ENCODE data around the gene TNPO3.
"Not testable (repeated sequence)": the region's sequence is repeated elsewhere in the genome, so short reads cannot be mapped to it uniquely, and the experiment has no call there.

TNPO3 gene

GRCh38 chr7:128945668-128946366 is 109.1 kb downstream of the TNPO3 start:
- Histone ChIP-seq H3K36me3 (ENCODE audit: low read length) (no peaks in the 10 kb centered on the region), H3K27me3 (ENCODE audit: low read length) (no peaks in the 10 kb centered on the region)
- TF ChIP-seq EZH2phosphoT487 (conservative IDR thresholded peaks at IDR 0.05; ENCODE audit: low read length) = no peak
- TF ChIP-seq, protein P1, sequence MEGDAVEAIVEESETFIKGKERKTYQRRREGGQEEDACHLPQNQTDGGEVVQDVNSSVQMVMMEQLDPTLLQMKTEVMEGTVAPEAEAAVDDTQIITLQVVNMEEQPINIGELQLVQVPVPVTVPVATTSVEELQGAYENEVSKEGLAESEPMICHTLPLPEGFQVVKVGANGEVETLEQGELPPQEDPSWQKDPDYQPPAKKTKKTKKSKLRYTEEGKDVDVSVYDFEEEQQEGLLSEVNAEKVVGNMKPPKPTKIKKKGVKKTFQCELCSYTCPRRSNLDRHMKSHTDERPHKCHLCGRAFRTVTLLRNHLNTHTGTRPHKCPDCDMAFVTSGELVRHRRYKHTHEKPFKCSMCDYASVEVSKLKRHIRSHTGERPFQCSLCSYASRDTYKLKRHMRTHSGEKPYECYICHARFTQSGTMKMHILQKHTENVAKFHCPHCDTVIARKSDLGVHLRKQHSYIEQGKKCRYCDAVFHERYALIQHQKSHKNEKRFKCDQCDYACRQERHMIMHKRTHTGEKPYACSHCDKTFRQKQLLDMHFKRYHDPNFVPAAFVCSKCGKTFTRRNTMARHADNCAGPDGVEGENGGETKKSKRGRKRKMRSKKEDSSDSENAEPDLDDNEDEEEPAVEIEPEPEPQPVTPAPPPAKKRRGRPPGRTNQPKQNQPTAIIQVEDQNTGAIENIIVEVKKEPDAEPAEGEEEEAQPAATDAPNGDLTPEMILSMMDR (IDR thresholded peaks at IDR 0.05; ENCODE audit: insufficient read depth, low read length, poor library complexity, severe bottlenecking) = no peak

DNA sequence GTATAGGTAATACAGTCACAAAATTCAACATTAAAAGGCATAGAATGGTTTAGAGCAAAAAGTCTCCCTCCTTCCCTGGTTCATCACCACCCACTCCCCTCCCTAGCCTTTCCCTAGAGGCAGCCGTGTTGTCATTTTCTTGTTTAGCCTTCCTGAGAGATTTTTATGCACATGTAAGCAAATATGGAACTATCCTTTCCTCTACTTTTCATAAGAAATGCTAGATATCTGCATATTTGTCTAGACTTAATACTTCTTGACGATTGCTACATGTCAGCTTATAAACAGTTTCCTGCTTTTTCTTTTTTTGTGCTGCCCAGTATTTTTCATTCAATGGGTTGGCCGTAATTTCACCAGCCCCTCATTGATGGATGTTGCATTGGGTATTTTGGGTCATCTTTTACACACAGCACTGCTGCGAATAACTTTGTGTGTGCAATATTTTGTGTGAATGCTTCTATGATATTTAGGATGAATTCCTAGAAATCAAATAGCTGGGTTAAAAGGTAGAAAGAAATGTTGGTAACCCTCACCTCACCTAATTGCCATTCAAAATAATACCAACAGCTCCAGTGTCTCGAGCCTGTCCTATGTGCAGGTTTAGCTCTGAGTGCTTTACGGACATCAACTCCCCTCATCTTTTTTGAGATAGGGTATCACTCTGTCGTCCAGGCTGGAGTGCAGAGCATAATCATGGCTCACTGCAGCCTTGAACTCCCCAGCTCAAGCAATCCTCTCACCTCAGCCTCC is 110.2 kb downstream of the TNPO3 start:
- H3K9me2 ChIP-seq (replicated peaks; ENCODE audit: insufficient read depth, low read length) = no peaks in the 10 kb centered on the region
- no peaks in the 10 kb centered on the region for H3K36me3 ChIP-seq (ENCODE audit: low read length)
- H4K20me1 ChIP-seq (ENCODE audit: low read depth, low read length) = no peaks in the 10 kb centered on the region
- no peak overlapping the region for H2AFZ ChIP-seq (ENCODE audit: low read depth, low read length, severe bottlenecking)
- TF ChIP-seq, protein P1 (IDR thresholded peaks at IDR 0.05; ENCODE audit: insufficient read depth, low read length, poor library complexity, severe bottlenecking) = no peak
- no peak for TF ChIP-seq EZH2phosphoT487 (conservative IDR thresholded peaks at IDR 0.05; ENCODE audit: low read length)
- H3K9me3 ChIP-seq (ENCODE audit: insufficient read depth, low read length) = no peaks in the 10 kb centered on the region
- no peak overlapping the region for H3K9ac ChIP-seq (ENCODE audit: low read length)
- no peak overlapping the region for H3K27ac ChIP-seq (ENCODE audit: low read depth, low read length)
- no peaks in the 10 kb centered on the region for H3K27me3 ChIP-seq (ENCODE audit: low read length)
- H3K4me2 ChIP-seq (ENCODE audit: low read depth, low read length, poor library complexity, severe bottlenecking) = no peak overlapping the region
- H3K4me3 ChIP-seq (ENCODE audit: insufficient read depth, low read length, poor library complexity, severe bottlenecking) = no peak overlapping the region
- H3K79me2 ChIP-seq (ENCODE audit: insufficient read depth, low read length) = no peaks in the 10 kb centered on the region
- peaks cover 6% of the 10 kb centered on the region; the same call in 1 of the 2 replicates for H3F3A ChIP-seq (ENCODE audit: insufficient read depth)

More at GRCh38 chr7:128945668-128946366, 109.1 kb downstream of the TNPO3 start:
- no peak overlapping the region for H3K4me3 ChIP-seq (ENCODE audit: insufficient read depth, low read length, poor library complexity, severe bottlenecking)
- H3K9me3 ChIP-seq (ENCODE audit: insufficient read depth, low read length) = no peaks in the 10 kb centered on the region
- no peak overlapping the region for H3K27ac ChIP-seq (ENCODE audit: low read depth, low read length)
- H3F3A ChIP-seq (ENCODE audit: insufficient read depth) = 0 out of 2 replicates have a peak, but pooled peaks cover 3% of the 10 kb centered on the region
- H3K9me2 ChIP-seq (replicated peaks; ENCODE audit: insufficient read depth, low read length) = no peaks in the 10 kb centered on the region
- H3K4me2 ChIP-seq (ENCODE audit: low read depth, low read length, poor library complexity, severe bottlenecking) = no peak overlapping the region
- no peaks in the 10 kb centered on the region for H4K20me1 ChIP-seq (ENCODE audit: low read depth, low read length)
- H2AFZ ChIP-seq (ENCODE audit: low read depth, low read length, severe bottlenecking) = no peak overlapping the region
- H3K79me2 ChIP-seq (ENCODE audit: insufficient read depth, low read length) = no peaks in the 10 kb centered on the region
- no peak overlapping the region for H3K9ac ChIP-seq (ENCODE audit: low read length)

GRCh38 chr7:128943251-128943650 is 111.7 kb downstream of the TNPO3 start:
- not testable (repeated sequence) for H3K27ac ChIP-seq (ENCODE audit: low read depth, low read length); H3K79me2 ChIP-seq (ENCODE audit: insufficient read depth, low read length); H4K20me1 ChIP-seq (ENCODE audit: low read depth, low read length); H3K4me3 ChIP-seq (ENCODE audit: insufficient read depth, low read length, poor library complexity, severe bottlenecking); H3K4me2 ChIP-seq (ENCODE audit: low read depth, low read length, poor library complexity, severe bottlenecking); H3K27me3 ChIP-seq (ENCODE audit: low read length); H3K9ac ChIP-seq (ENCODE audit: low read length); H3K36me3 ChIP-seq (ENCODE audit: low read length); H2AFZ ChIP-seq (ENCODE audit: low read depth, low read length, severe bottlenecking); H3K9me2 ChIP-seq (replicated peaks; ENCODE audit: insufficient read depth, low read length); H3K9me3 ChIP-seq (ENCODE audit: insufficient read depth, low read length); H3F3A ChIP-seq (ENCODE audit: insufficient read depth)
